H1 (cell line): ENCODE measurements around the gene SULT2B1. TPM values are rescaled to one million over a fixed set of nuclear protein-coding genes. Genes with fewer than 3 reads are reported as not detected.

Experiments
- BACH1 ChIP-seq: IDR thresholded peaks from 2 replicates; pipeline ENCODE4 v1.6.1; 2012; ENCODE audit warnings: low read length, improper control_type of control experiment
- EGR1 ChIP-seq: IDR thresholded peaks from 2 replicates; pipeline ENCODE4 v1.6.1; 2011; ENCODE audit warnings: low read depth, low read length, borderline replicate concordance
- GTF2F1 ChIP-seq: IDR thresholded peaks from 2 replicates; pipeline ENCODE4 v1.6.1; 2012; ENCODE audit warnings: low read depth, low read length, improper control_type of control experiment, borderline replicate concordance
- PHF8 ChIP-seq: fragments of 200-600 bp; sonication (generic); conservative IDR thresholded peaks from 2 replicates; pipeline ENCODE4 v1.7.1; 2012; ENCODE audit warnings: low read depth, mild to moderate bottlenecking, inconsistent platforms, low read length, moderate library complexity
- RXRA ChIP-seq: IDR thresholded peaks from 2 replicates; pipeline ENCODE4 v1.6.1; 2011; ENCODE audit warnings: low read depth, mild to moderate bottlenecking, low read length, moderate library complexity; ENCODE audit not compliant: insufficient read depth
- SAP30 ChIP-seq: fragments of 300-600 bp; sonication (generic); IDR thresholded peaks from 2 replicates; pipeline ENCODE4 v1.7.1; 2012; ENCODE audit warnings: low read length, moderate library complexity, mild to moderate bottlenecking, inconsistent platforms; ENCODE audit not compliant: insufficient read depth, insufficient replicate concordance
- TAF1 ChIP-seq: IDR thresholded peaks from 2 replicates; pipeline ENCODE4 v1.6.1; 2011; ENCODE audit warnings: mild to moderate bottlenecking, low read depth, low read length
- ZNF274 ChIP-seq: IDR thresholded peaks from 2 replicates; pipeline ENCODE4 v1.7.0; 2012; ENCODE audit warnings: low read length, borderline replicate concordance; ENCODE audit errors: extremely low read depth
- polyA plus RNA-seq, 7 experiments: library from polyadenylated mRNA; depleted of rRNA in 3 of 7; stranded (reverse) in 5 of 7; unstranded in 2 of 7; fragments of >200 nt in 5 of 7; fragments of 200-250 nt in 2 of 7; gene quantifications; 1 replicate in 5 of 7; 2 replicates in 1 of 7; 4 replicates in 1 of 7; pipeline versions ENCODE4 v1.2.1 to v1.2.3, GENCODE V29; 2011 to 2013; ENCODE audit warnings: missing spikeins in 2 of 7, mixed read lengths in 2 of 7
- total RNA-seq: library from RNA; stranded (reverse); fragmentation: NEBNext Ultra II Directional; extraction: Animal tissue kit (Norgen Biotek cat#: 25700); gene quantifications from 2 replicates; pipeline ENCODE4 v1.2.1, GENCODE V29; 2021
- TF ChIP-seq, protein P1 (sequence below): IDR thresholded peaks from 2 replicates; pipeline ENCODE4 v1.6.1; 2011; ENCODE audit warnings: low read depth, mild to moderate bottlenecking, low read length; ENCODE audit not compliant: insufficient read depth
- TF ChIP-seq, protein P2 (sequence below): fragments of 300-600 bp; sonication (generic); IDR thresholded peaks from 2 replicates; pipeline ENCODE4 v1.7.1; 2012; ENCODE audit warnings: low read length, moderate library complexity, mild to moderate bottlenecking, inconsistent platforms; ENCODE audit not compliant: insufficient replicate concordance

The SULT2B1 gene
- total and polyA plus RNA-seq, 2 of the 8 experiments (the other 6 are each of a cell fraction or from before 2014, with no cell fraction given): 1.5 to 2.6 TPM

DNA sequence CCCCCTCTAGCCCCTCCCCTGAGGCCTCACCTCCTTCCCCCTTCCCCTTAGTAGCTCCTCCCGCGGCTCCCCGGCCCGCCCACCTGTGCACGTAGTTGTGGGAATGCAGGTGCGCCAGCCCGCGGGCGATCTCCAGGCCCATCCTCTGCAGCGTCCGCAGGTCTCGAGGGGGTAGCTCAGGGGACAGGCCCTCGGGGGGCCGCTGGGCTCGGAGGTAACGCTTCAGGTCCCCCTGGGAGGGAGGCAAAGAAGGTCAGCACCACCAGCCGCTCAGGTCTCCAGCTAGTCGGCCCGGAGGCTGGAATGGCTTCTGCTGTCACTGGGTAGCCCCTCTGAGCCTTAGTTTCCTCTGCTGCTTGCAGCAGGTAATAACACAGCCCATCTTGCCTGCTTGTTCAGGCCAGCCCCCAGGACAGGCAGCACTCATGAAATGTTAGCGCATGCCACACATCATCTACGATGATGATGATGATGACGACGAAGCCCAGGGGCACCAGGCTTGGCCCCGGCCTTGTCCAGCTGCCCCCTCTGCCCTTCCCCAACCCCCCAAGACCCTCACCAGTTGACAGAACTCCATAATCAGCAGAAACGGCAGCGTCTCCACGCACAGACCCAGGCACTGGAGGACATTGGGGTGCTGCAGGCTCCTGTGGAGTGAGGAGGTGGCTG lies 49.5 kb upstream of the SULT2B1 start (continued):
- TF ChIP-seq EGR1: no peak
- TF ChIP-seq GTF2F1: no peak
- TF ChIP-seq SAP30: no peak
- no peak for TF ChIP-seq TAF1
- no peak for TF ChIP-seq RXRA
- TF ChIP-seq, protein P1, sequence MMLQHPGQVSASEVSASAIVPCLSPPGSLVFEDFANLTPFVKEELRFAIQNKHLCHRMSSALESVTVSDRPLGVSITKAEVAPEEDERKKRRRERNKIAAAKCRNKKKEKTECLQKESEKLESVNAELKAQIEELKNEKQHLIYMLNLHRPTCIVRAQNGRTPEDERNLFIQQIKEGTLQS: no peak
- no peak for TF ChIP-seq BACH1
- TF ChIP-seq ZNF274: no peak
- no peak for TF ChIP-seq PHF8
- TF ChIP-seq, protein P2, sequence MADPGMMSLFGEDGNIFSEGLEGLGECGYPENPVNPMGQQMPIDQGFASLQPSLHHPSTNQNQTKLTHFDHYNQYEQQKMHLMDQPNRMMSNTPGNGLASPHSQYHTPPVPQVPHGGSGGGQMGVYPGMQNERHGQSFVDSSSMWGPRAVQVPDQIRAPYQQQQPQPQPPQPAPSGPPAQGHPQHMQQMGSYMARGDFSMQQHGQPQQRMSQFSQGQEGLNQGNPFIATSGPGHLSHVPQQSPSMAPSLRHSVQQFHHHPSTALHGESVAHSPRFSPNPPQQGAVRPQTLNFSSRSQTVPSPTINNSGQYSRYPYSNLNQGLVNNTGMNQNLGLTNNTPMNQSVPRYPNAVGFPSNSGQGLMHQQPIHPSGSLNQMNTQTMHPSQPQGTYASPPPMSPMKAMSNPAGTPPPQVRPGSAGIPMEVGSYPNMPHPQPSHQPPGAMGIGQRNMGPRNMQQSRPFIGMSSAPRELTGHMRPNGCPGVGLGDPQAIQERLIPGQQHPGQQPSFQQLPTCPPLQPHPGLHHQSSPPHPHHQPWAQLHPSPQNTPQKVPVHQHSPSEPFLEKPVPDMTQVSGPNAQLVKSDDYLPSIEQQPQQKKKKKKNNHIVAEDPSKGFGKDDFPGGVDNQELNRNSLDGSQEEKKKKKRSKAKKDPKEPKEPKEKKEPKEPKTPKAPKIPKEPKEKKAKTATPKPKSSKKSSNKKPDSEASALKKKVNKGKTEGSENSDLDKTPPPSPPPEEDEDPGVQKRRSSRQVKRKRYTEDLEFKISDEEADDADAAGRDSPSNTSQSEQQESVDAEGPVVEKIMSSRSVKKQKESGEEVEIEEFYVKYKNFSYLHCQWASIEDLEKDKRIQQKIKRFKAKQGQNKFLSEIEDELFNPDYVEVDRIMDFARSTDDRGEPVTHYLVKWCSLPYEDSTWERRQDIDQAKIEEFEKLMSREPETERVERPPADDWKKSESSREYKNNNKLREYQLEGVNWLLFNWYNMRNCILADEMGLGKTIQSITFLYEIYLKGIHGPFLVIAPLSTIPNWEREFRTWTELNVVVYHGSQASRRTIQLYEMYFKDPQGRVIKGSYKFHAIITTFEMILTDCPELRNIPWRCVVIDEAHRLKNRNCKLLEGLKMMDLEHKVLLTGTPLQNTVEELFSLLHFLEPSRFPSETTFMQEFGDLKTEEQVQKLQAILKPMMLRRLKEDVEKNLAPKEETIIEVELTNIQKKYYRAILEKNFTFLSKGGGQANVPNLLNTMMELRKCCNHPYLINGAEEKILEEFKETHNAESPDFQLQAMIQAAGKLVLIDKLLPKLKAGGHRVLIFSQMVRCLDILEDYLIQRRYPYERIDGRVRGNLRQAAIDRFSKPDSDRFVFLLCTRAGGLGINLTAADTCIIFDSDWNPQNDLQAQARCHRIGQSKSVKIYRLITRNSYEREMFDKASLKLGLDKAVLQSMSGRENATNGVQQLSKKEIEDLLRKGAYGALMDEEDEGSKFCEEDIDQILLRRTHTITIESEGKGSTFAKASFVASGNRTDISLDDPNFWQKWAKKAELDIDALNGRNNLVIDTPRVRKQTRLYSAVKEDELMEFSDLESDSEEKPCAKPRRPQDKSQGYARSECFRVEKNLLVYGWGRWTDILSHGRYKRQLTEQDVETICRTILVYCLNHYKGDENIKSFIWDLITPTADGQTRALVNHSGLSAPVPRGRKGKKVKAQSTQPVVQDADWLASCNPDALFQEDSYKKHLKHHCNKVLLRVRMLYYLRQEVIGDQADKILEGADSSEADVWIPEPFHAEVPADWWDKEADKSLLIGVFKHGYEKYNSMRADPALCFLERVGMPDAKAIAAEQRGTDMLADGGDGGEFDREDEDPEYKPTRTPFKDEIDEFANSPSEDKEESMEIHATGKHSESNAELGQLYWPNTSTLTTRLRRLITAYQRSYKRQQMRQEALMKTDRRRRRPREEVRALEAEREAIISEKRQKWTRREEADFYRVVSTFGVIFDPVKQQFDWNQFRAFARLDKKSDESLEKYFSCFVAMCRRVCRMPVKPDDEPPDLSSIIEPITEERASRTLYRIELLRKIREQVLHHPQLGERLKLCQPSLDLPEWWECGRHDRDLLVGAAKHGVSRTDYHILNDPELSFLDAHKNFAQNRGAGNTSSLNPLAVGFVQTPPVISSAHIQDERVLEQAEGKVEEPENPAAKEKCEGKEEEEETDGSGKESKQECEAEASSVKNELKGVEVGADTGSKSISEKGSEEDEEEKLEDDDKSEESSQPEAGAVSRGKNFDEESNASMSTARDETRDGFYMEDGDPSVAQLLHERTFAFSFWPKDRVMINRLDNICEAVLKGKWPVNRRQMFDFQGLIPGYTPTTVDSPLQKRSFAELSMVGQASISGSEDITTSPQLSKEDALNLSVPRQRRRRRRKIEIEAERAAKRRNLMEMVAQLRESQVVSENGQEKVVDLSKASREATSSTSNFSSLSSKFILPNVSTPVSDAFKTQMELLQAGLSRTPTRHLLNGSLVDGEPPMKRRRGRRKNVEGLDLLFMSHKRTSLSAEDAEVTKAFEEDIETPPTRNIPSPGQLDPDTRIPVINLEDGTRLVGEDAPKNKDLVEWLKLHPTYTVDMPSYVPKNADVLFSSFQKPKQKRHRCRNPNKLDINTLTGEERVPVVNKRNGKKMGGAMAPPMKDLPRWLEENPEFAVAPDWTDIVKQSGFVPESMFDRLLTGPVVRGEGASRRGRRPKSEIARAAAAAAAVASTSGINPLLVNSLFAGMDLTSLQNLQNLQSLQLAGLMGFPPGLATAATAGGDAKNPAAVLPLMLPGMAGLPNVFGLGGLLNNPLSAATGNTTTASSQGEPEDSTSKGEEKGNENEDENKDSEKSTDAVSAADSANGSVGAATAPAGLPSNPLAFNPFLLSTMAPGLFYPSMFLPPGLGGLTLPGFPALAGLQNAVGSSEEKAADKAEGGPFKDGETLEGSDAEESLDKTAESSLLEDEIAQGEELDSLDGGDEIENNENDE: no peak
